SK-N-SH (cell line): ENCODE measurements around the gene AMIGO1. TPM values are rescaled to one million over a fixed set of nuclear protein-coding genes. Genes with fewer than 3 reads are reported as not detected.

Experiments
- CTCF ChIA-PET: fragments of 300-600, 350-600 bp; formaldehyde crosslinking; extraction: SDS; loops from one replicate; lab custom pipeline; 2021; lab: Yijun Ruan, JAX
- POLR2A ChIA-PET: fragments of 350-600 bp; sonication (Branson Sonifier 250); formaldehyde crosslinking; extraction: SDS; loops from one replicate; lab custom pipeline; 2020; ENCODE audit warnings: antibody characterized with exemption, inconsistent platforms; lab: Yijun Ruan, JAX
- DNase-seq: peaks from one replicate; pipeline ENCODE4 v3.0.0; 2012
- H2AFZ ChIP-seq: fragments of 200-600 bp; sonication (generic); 2 replicates; pipeline ENCODE4 v1.8.1; 2016; ENCODE audit warnings: antibody characterized with exemption, mild to moderate bottlenecking, low read depth
- H3F3A ChIP-seq: fragments of 200-600 bp; sonication (generic); replicated peaks from 2 replicates; pipeline ENCODE3; 2016; ENCODE audit warnings: antibody characterized with exemption, mild to moderate bottlenecking; ENCODE audit not compliant: insufficient read depth
- H3K27ac ChIP-seq, 2 experiments: fragments of 200-500 bp in 1 of 2; fragments of 200-600 bp in 1 of 2; sonication (Bioruptor generic) in 1 of 2; sonication (generic), shearing (Covaris generic) in 1 of 2; 2 replicates each; pipeline versions ENCODE4 v1.5.1 to v1.6.1; 2014 to 2016; ENCODE audit warnings: low read depth in 2 of 2, inconsistent platforms in 1 of 2, low read length in 1 of 2, mild to moderate bottlenecking in 1 of 2, mixed read lengths in 1 of 2
- H3K27me3 ChIP-seq: fragments of 200-600 bp; sonication (generic), shearing (Covaris generic); 2 replicates; pipeline ENCODE4 v1.6.1; 2016; ENCODE audit warnings: mixed run types; ENCODE audit not compliant: insufficient read depth
- H3K36me3 ChIP-seq, 2 experiments: fragments of 200-500 bp in 1 of 2; fragments of 200-600 bp in 1 of 2; sonication (Bioruptor generic) in 1 of 2; sonication (generic) in 1 of 2; replicated peaks in 1 of 2; 2 replicates each; pipeline versions ENCODE3 to v1.5.1; 2014 to 2016; ENCODE audit warnings: low read length in 1 of 2, mild to moderate bottlenecking in 1 of 2; ENCODE audit not compliant: insufficient read depth in 2 of 2, control insufficient read depth in 1 of 2
- H3K4me1 ChIP-seq, 2 experiments: fragments of 200-500 bp in 1 of 2; fragments of 200-600 bp in 1 of 2; sonication (Bioruptor generic) in 1 of 2; sonication (generic), shearing (Covaris generic) in 1 of 2; 2 replicates each; pipeline versions ENCODE4 v1.5.1 to v1.6.1; 2014 to 2016; ENCODE audit warnings: low read depth in 1 of 2, low read length in 1 of 2, mixed run types in 1 of 2; ENCODE audit not compliant: insufficient read depth in 2 of 2, control insufficient read depth in 1 of 2
- H3K4me2 ChIP-seq: fragments of 200-600 bp; sonication (generic), shearing (Covaris generic); 2 replicates; pipeline ENCODE4 v1.6.1; 2017; ENCODE audit warnings: mixed run types
- H3K4me3 ChIP-seq, 2 experiments: fragments of 200-500 bp in 1 of 2; fragments of 200-600 bp in 1 of 2; sonication (Bioruptor generic) in 1 of 2; sonication (generic), shearing (Covaris generic) in 1 of 2; 2 replicates each; pipeline versions ENCODE4 v1.5.1 to v1.8.1; 2014 to 2016; ENCODE audit warnings: low read depth in 2 of 2, inconsistent platforms in 1 of 2, low read length in 1 of 2, mild to moderate bottlenecking in 1 of 2, mixed read lengths in 1 of 2, moderate library complexity in 1 of 2
- H3K79me2 ChIP-seq: fragments of 200-600 bp; sonication (generic); 2 replicates; pipeline ENCODE4 v1.8.1; 2017; ENCODE audit warnings: mild to moderate bottlenecking; ENCODE audit not compliant: insufficient read depth
- H3K9ac ChIP-seq: fragments of 200-600 bp; sonication (generic); 2 replicates; pipeline ENCODE4 v1.6.1; 2017; ENCODE audit warnings: mixed run types
- H3K9me2 ChIP-seq: fragments of 200-600 bp; sonication (generic); 2 replicates; pipeline ENCODE4 v1.6.1; 2017; ENCODE audit warnings: mixed run types
- H3K9me3 ChIP-seq: fragments of 200-600 bp; sonication (generic); 2 replicates; pipeline ENCODE4 v1.6.1; 2017; ENCODE audit warnings: mixed run types, mild to moderate bottlenecking, moderate library complexity
- H4K20me1 ChIP-seq: fragments of 200-600 bp; sonication (generic); 2 replicates; pipeline ENCODE4 v1.6.1; 2017; ENCODE audit warnings: mild to moderate bottlenecking, mixed run types; ENCODE audit not compliant: insufficient read depth
- CHD2 ChIP-seq: fragments of 150-350 bp; IDR thresholded peaks from 2 replicates; pipeline ENCODE4 v1.6.1; 2018; ENCODE audit warnings: low read length; ENCODE audit not compliant: partially characterized antibody
- CTCF ChIP-seq: fragments of 200-600 bp; sonication (generic); IDR thresholded peaks from 2 replicates; pipeline ENCODE4 v1.6.1; 2017; ENCODE audit warnings: antibody characterized with exemption, mild to moderate bottlenecking, moderate library complexity
- EP300 ChIP-seq, 2 experiments: IDR thresholded peaks; 2 replicates each; pipeline versions ENCODE4 v1.4.0 to v1.6.1; 2012; ENCODE audit warnings: borderline replicate concordance in 1 of 2, low read depth in 1 of 2, low read length in 1 of 2
- EZH2phosphoT487 ChIP-seq: fragments of 200-600 bp; sonication (generic); IDR thresholded peaks from 2 replicates; pipeline ENCODE4 v1.6.1; 2017; ENCODE audit warnings: low read depth, mixed run types, mild to moderate bottlenecking, antibody characterized with exemption, moderate library complexity, borderline replicate concordance
- FOSL2 ChIP-seq: IDR thresholded peaks from 2 replicates; pipeline ENCODE4 v1.4.0; 2012; ENCODE audit warnings: low read depth, mild to moderate bottlenecking, moderate library complexity, borderline replicate concordance
- FOXM1 ChIP-seq: IDR thresholded peaks from 2 replicates; pipeline ENCODE4 v1.4.0; 2012; ENCODE audit warnings: low read depth, mild to moderate bottlenecking
- GATA2 ChIP-seq: sonication (generic); formaldehyde crosslinking; IDR thresholded peaks from 2 replicates; pipeline ENCODE4 v1.5.0; 2020; ENCODE audit warnings: mild to moderate bottlenecking, missing genetic modification reagents
- JUND ChIP-seq: IDR thresholded peaks from 2 replicates; pipeline ENCODE4 v1.4.0; 2012
- MAX ChIP-seq: IDR thresholded peaks from 2 replicates; pipeline ENCODE4 v1.4.0; 2012; ENCODE audit warnings: low read depth
- MXI1 ChIP-seq: IDR thresholded peaks from 2 replicates; pipeline ENCODE4 v1.6.1; 2012; ENCODE audit warnings: mild to moderate bottlenecking, low read depth, low read length, improper control_type of control experiment
- NRF1 ChIP-seq: IDR thresholded peaks from 2 replicates; pipeline ENCODE4 v1.6.1; 2012; ENCODE audit warnings: low read depth, mild to moderate bottlenecking, low read length
- POLR2AphosphoS5 ChIP-seq: IDR thresholded peaks from 2 replicates; pipeline ENCODE4 v1.6.1; 2012; ENCODE audit warnings: low read depth, low read length
- RAD21 ChIP-seq: IDR thresholded peaks from 2 replicates; pipeline ENCODE4 v1.6.1; 2012; ENCODE audit warnings: mild to moderate bottlenecking, low read length
- RCOR1 ChIP-seq: fragments of 150-350 bp; IDR thresholded peaks from 2 replicates; pipeline ENCODE4 v1.6.1; 2017; ENCODE audit warnings: antibody characterized with exemption, low read length
- RXRA ChIP-seq: IDR thresholded peaks from 2 replicates; pipeline ENCODE4 v1.4.0; 2012; ENCODE audit warnings: low read depth, mild to moderate bottlenecking, borderline replicate concordance
- SIN3A ChIP-seq: IDR thresholded peaks from 2 replicates; pipeline ENCODE4 v1.6.1; 2012; ENCODE audit warnings: low read depth, mild to moderate bottlenecking, low read length, moderate library complexity, borderline replicate concordance
- SMC3 ChIP-seq: IDR thresholded peaks from 2 replicates; pipeline ENCODE4 v1.6.1; 2012; ENCODE audit warnings: low read depth, low read length, improper control_type of control experiment
- TAF1 ChIP-seq: IDR thresholded peaks from 2 replicates; pipeline ENCODE4 v1.6.1; 2012; ENCODE audit warnings: low read depth, mild to moderate bottlenecking, low read length, moderate library complexity, borderline replicate concordance
- TCF12 ChIP-seq: IDR thresholded peaks from 2 replicates; pipeline ENCODE4 v1.4.0; 2012
- USF1 ChIP-seq: IDR thresholded peaks from 2 replicates; pipeline ENCODE4 v1.4.0; 2012; ENCODE audit warnings: low read depth, borderline replicate concordance
- YY1 ChIP-seq: IDR thresholded peaks from 2 replicates; pipeline ENCODE4 v1.4.0; 2012; ENCODE audit warnings: low read depth, mild to moderate bottlenecking
- WGBS: methylation state at CpG from one replicate; pipeline ENCODE4 v1.1.6; 2017; ENCODE audit warnings: low lambda C conversion rate; 5-methylcytosine and 5-hydroxymethylcytosine counted together
- polyA plus RNA-seq, 3 experiments: library from polyadenylated mRNA; depleted of rRNA; stranded (reverse); fragments of >200 nt; gene quantifications; 2 replicates each; pipeline ENCODE4 v1.2.3, GENCODE V29; 2012
- TF ChIP-seq, protein P1 (sequence below): IDR thresholded peaks from 2 replicates; pipeline ENCODE4; 2012
- TF ChIP-seq, protein P2 (sequence below): IDR thresholded peaks from 2 replicates; pipeline ENCODE4 v1.6.1; 2012; ENCODE audit warnings: mild to moderate bottlenecking, low read depth, low read length, moderate library complexity

Gene AMIGO1
- polyA plus RNA-seq, 1 of the 3 experiments (the other 2 are of a cell fraction), result 0.95 TPM

- H3K27ac ChIP-seq, result peak within 1 kb of the TSS; percentile 70 to 93
- ChIA-PET POLR2A (interaction anchor here (1.0 to 1.4 kb wide), 4 partner anchors 19 to 86 kb away, joined by 3 to 7 read pairs (median 3); partner anchors contain the start of gene SORT1), CTCF (interaction anchor here (0.6 to 40.2 kb wide), 10 partner anchors 10 to 501 kb away, joined by 3 to 1710 read pairs (median 4); partner anchors contain the start of genes AHCYL1, AMIGO1, CYB561D1 and GNAI3)
- peak within 1 kb of the TSS; percentile 96 for H3K4me2 ChIP-seq
- no peaks in the 10 kb centered on the region for H3F3A ChIP-seq
- no peaks in the 10 kb centered on the region for H4K20me1 ChIP-seq
- H3K9me3 ChIP-seq, result no peaks in the 10 kb centered on the region
- peaks cover 6 to 15% of the 10 kb centered on the region in 2 experiments; a peak in 2 of 4 replicates for H3K4me1 ChIP-seq
- peak within 1 kb of the TSS; percentile 87 for H3K9ac ChIP-seq
- H3K36me3 ChIP-seq, result peaks cover 0 to 11% of the 10 kb centered on the region in 2 experiments
- H3K4me3 ChIP-seq, result peak within 1 kb of the TSS; percentile 64 to 82
- peaks cover 12% of the 10 kb centered on the region; the same call in 1 of the 2 replicates for H3K79me2 ChIP-seq
- no peaks in the 10 kb centered on the region for H3K9me2 ChIP-seq
- WGBS, result under 1% methylated on average over 27 of the region's 73 CpGs
- H3K27me3 ChIP-seq, result peaks cover 23% of the 10 kb centered on the region
- DNase-seq, result peak; percentile 100
- peak within 1 kb of the TSS; percentile 95 for H2AFZ ChIP-seq
- TF ChIP-seq MAX (peak; percentile 83; the same call in 1 of the 2 replicates), SIN3A (0 out of 2 replicates have a peak, but pooled peaks have one; percentile 70), EP300 (IDR thresholded peaks at IDR 0.05; ENCODE audit: borderline replicate concordance in 1 of 2, low read depth in 1 of 2, low read length in 1 of 2) (0 out of 4 replicates have a peak, but pooled peaks of 1 of the 2 experiments have one; percentile 18), MXI1 (peak; percentile 85), TCF12 (no peak), YY1 (peak; percentile 92), SMC3 (no peak), TAF1 (peak; percentile 96), RAD21 (no peak), FOXM1 (no peak), GATA2 (CRISPR knock-in tag) (no peak), RCOR1 (no peak), CHD2 (no peak), NRF1 (peak; percentile 70), USF1 (no peak), FOSL2 (no peak), RXRA (no peak), POLR2AphosphoS5 (peak; percentile 84), EZH2phosphoT487 (no peak), CTCF (no peak), JUND (no peak)
- TF ChIP-seq, protein P1, sequence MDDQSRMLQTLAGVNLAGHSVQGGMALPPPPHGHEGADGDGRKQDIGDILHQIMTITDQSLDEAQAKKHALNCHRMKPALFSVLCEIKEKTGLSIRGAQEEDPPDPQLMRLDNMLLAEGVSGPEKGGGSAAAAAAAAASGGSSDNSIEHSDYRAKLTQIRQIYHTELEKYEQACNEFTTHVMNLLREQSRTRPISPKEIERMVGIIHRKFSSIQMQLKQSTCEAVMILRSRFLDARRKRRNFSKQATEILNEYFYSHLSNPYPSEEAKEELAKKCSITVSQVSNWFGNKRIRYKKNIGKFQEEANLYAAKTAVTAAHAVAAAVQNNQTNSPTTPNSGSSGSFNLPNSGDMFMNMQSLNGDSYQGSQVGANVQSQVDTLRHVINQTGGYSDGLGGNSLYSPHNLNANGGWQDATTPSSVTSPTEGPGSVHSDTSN, result peak; percentile 77
- TF ChIP-seq, protein P2, sequence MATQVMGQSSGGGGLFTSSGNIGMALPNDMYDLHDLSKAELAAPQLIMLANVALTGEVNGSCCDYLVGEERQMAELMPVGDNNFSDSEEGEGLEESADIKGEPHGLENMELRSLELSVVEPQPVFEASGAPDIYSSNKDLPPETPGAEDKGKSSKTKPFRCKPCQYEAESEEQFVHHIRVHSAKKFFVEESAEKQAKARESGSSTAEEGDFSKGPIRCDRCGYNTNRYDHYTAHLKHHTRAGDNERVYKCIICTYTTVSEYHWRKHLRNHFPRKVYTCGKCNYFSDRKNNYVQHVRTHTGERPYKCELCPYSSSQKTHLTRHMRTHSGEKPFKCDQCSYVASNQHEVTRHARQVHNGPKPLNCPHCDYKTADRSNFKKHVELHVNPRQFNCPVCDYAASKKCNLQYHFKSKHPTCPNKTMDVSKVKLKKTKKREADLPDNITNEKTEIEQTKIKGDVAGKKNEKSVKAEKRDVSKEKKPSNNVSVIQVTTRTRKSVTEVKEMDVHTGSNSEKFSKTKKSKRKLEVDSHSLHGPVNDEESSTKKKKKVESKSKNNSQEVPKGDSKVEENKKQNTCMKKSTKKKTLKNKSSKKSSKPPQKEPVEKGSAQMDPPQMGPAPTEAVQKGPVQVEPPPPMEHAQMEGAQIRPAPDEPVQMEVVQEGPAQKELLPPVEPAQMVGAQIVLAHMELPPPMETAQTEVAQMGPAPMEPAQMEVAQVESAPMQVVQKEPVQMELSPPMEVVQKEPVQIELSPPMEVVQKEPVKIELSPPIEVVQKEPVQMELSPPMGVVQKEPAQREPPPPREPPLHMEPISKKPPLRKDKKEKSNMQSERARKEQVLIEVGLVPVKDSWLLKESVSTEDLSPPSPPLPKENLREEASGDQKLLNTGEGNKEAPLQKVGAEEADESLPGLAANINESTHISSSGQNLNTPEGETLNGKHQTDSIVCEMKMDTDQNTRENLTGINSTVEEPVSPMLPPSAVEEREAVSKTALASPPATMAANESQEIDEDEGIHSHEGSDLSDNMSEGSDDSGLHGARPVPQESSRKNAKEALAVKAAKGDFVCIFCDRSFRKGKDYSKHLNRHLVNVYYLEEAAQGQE, result peak; percentile 49; the same call in 1 of the 2 replicates
Observed at GRCh38 chr1:109483672-109484518, 25.6 kb downstream of the AMIGO1 start, which contains the start of gene ATXN7L2. TSS of gene ATXN7L2 (plus strand) at chr1:109483905. CDS start at chr1:109483954, 49 bp downstream.
